IMR-90 (cell line): ENCODE measurements around the gene HOMER3. TPM values are rescaled to one million over a fixed set of nuclear protein-coding genes. Genes with fewer than 3 reads are reported as not detected.

Experiments used
- ATAC-seq: fragments of 200-7000 bp; cut with Tn5 transposase; 2 replicates; pipeline ENCODE4 v1.9.1; 2020; ENCODE audit warnings: low read depth, mild to moderate bottlenecking, moderate library complexity
- BruUV-seq: library from RNA; stranded (reverse); fragments of 400-500 nt; replicated peaks from 2 replicates; lab custom pipeline; 2021; lab: Mats Ljungman, UMichigan
- CTCF ChIA-PET: fragments of 300-600 bp; formaldehyde crosslinking; extraction: SDS; loops from one replicate; lab custom pipeline; 2021; ENCODE audit warnings: antibody characterized with exemption; lab: Yijun Ruan, JAX
- POLR2A ChIA-PET: fragments of 300-600 bp; sonication (Branson Sonifier 250); formaldehyde crosslinking; loops from one replicate; lab custom pipeline; 2022; ENCODE audit warnings: antibody characterized with exemption; ENCODE audit not compliant: unreplicated experiment; lab: Charles Lee
- DNase-seq: peaks from one replicate; pipeline ENCODE4 v3.0.0; 2013
- H2AFZ ChIP-seq: replicated peaks from 2 replicates; pipeline ENCODE3; 2013; ENCODE audit warnings: low read length, mild to moderate bottlenecking; ENCODE audit not compliant: poor library complexity
- H2AK5ac ChIP-seq: 2 replicates; pipeline ENCODE4 v1.6.1; 2013; ENCODE audit warnings: low read depth, low read length, inconsistent platforms
- H2AK9ac ChIP-seq: replicated peaks from 2 replicates; pipeline ENCODE3; 2013; ENCODE audit warnings: mild to moderate bottlenecking, low read depth, low read length, moderate library complexity; ENCODE audit not compliant: poor library complexity
- H2BK120ac ChIP-seq: 2 replicates; pipeline ENCODE4 v1.6.1; 2013; ENCODE audit warnings: low read depth, low read length, inconsistent platforms
- H2BK15ac ChIP-seq: 3 replicates; pipeline ENCODE4 v1.6.1; 2013; ENCODE audit warnings: low read depth, low read length, inconsistent platforms
- H2BK20ac ChIP-seq: 2 replicates; pipeline ENCODE4 v1.6.1; 2013; ENCODE audit warnings: low read depth, mild to moderate bottlenecking, inconsistent platforms, low read length, moderate library complexity
- H2BK5ac ChIP-seq: 2 replicates; pipeline ENCODE4 v1.6.1; 2013; ENCODE audit warnings: mild to moderate bottlenecking, low read depth, low read length, inconsistent platforms; ENCODE audit not compliant: poor library complexity, severe bottlenecking
- H3K14ac ChIP-seq: replicated peaks from 2 replicates; pipeline ENCODE4 v1.6.1; 2013; ENCODE audit warnings: low read depth, low read length, inconsistent platforms
- H3K18ac ChIP-seq: 2 replicates; pipeline ENCODE4 v1.6.1; 2013; ENCODE audit warnings: low read depth, low read length, control low read depth
- H3K23ac ChIP-seq: 2 replicates; pipeline ENCODE4 v1.6.1; 2013; ENCODE audit warnings: low read depth, low read length, inconsistent platforms
- H3K27ac ChIP-seq: 2 replicates; pipeline ENCODE4 v1.5.1; 2013; ENCODE audit warnings: mild to moderate bottlenecking, control low read depth, low read length; ENCODE audit not compliant: insufficient read depth
- H3K27me3 ChIP-seq: 2 replicates; pipeline ENCODE4 v1.6.1; 2013; ENCODE audit warnings: low read length; ENCODE audit not compliant: control insufficient read depth, insufficient read depth
- H3K36me3 ChIP-seq: 2 replicates; pipeline ENCODE4 v1.6.1; 2013; ENCODE audit warnings: low read length, mixed read lengths; ENCODE audit not compliant: control insufficient read depth, insufficient read depth
- H3K4ac ChIP-seq: 2 replicates; pipeline ENCODE4 v1.6.1; 2013; ENCODE audit warnings: low read depth, low read length, inconsistent platforms
- H3K4me1 ChIP-seq: 2 replicates; pipeline ENCODE4 v1.6.1; 2013; ENCODE audit warnings: low read length, mixed read lengths; ENCODE audit not compliant: control insufficient read depth, insufficient read depth
- H3K4me2 ChIP-seq: 2 replicates; pipeline ENCODE4 v1.6.1; 2013; ENCODE audit warnings: low read depth, mild to moderate bottlenecking, control low read depth, low read length, moderate library complexity
- H3K4me3 ChIP-seq: 2 replicates; pipeline ENCODE4 v1.5.1; 2013; ENCODE audit warnings: low read depth, mild to moderate bottlenecking, control low read depth, low read length, moderate library complexity; ENCODE audit not compliant: insufficient read depth
- H3K56ac ChIP-seq: 2 replicates; pipeline ENCODE4 v1.6.1; 2013; ENCODE audit warnings: low read length, inconsistent platforms; ENCODE audit not compliant: insufficient read depth; ENCODE audit errors: extremely low read depth
- H3K79me1 ChIP-seq, 2 experiments: 2 replicates each; pipeline ENCODE4 v1.6.1; 2013; ENCODE audit warnings: low read length in 2 of 2, inconsistent platforms in 1 of 2, low read depth in 1 of 2
- H3K9ac ChIP-seq: 2 replicates; pipeline ENCODE4 v1.6.1; 2013; ENCODE audit warnings: low read depth, low read length, control low read depth
- H3K9me1 ChIP-seq: 2 replicates; pipeline ENCODE4 v1.6.1; 2013; ENCODE audit warnings: low read length, inconsistent platforms; ENCODE audit not compliant: insufficient read depth
- H3K9me3 ChIP-seq: 2 replicates; pipeline ENCODE4 v1.6.1; 2013; ENCODE audit warnings: low read length; ENCODE audit not compliant: control insufficient read depth, insufficient read depth
- H4K20me1 ChIP-seq: 2 replicates; pipeline ENCODE4 v1.6.1; 2013; ENCODE audit warnings: low read length, inconsistent platforms; ENCODE audit not compliant: insufficient read depth
- H4K5ac ChIP-seq: 2 replicates; pipeline ENCODE4 v1.6.1; 2013; ENCODE audit warnings: mild to moderate bottlenecking, low read depth, low read length, control low read depth
- H4K8ac ChIP-seq, 2 experiments: 2 replicates each; pipeline ENCODE4 v1.6.1; 2013; ENCODE audit warnings: low read depth in 2 of 2, low read length in 2 of 2, control low read depth in 1 of 2, inconsistent platforms in 1 of 2
- H4K91ac ChIP-seq: 2 replicates; pipeline ENCODE4 v1.6.1; 2013; ENCODE audit warnings: low read depth, low read length, inconsistent platforms; ENCODE audit not compliant: insufficient read depth
- BHLHE40 ChIP-seq: fragments of 150-350 bp; IDR thresholded peaks from 2 replicates; pipeline ENCODE4 v1.6.1; 2016; ENCODE audit warnings: mild to moderate bottlenecking, low read depth, low read length
- CEBPB ChIP-seq: IDR thresholded peaks from 2 replicates; pipeline ENCODE4 v1.6.1; 2012; ENCODE audit warnings: low read depth, low read length, improper control_type of control experiment
- CHD1 ChIP-seq: IDR thresholded peaks from 2 replicates; pipeline ENCODE4 v1.6.1; 2012; ENCODE audit warnings: low read depth, low read length, improper control_type of control experiment
- CTCF ChIP-seq: conservative IDR thresholded peaks from 2 replicates; pipeline ENCODE4 v1.5.1; 2012; ENCODE audit warnings: mild to moderate bottlenecking, low read depth, low read length, improper control_type of control experiment
- ELK1 ChIP-seq: fragments of 150-350 bp; IDR thresholded peaks from 2 replicates; pipeline ENCODE4 v1.6.1; 2016; ENCODE audit warnings: low read depth, mild to moderate bottlenecking, low read length, moderate library complexity, borderline replicate concordance
- FOS ChIP-seq: fragments of 150-350 bp; IDR thresholded peaks from 2 replicates; pipeline ENCODE4 v1.6.1; 2016; ENCODE audit warnings: low read depth, low read length
- MAFK ChIP-seq: IDR thresholded peaks from 2 replicates; pipeline ENCODE4 v1.6.1; 2012; ENCODE audit warnings: low read depth, low read length, improper control_type of control experiment
- MXI1 ChIP-seq: IDR thresholded peaks from 2 replicates; pipeline ENCODE4 v1.6.1; 2012; ENCODE audit warnings: low read depth, mild to moderate bottlenecking, low read length, moderate library complexity, borderline replicate concordance
- NFE2L2 ChIP-seq: fragments of 150-350 bp; IDR thresholded peaks from 2 replicates; pipeline ENCODE4 v1.6.1; 2016; ENCODE audit warnings: low read depth, mild to moderate bottlenecking, low read length
- POLR2A ChIP-seq: IDR thresholded peaks from 2 replicates; pipeline ENCODE4 v1.6.1; 2012; ENCODE audit warnings: mild to moderate bottlenecking, low read depth, low read length
- RAD21 ChIP-seq: IDR thresholded peaks from 2 replicates; pipeline ENCODE4 v1.6.1; 2012; ENCODE audit warnings: low read length, improper control_type of control experiment
- RCOR1 ChIP-seq: IDR thresholded peaks from 2 replicates; pipeline ENCODE4 v1.6.1; 2012; ENCODE audit warnings: mild to moderate bottlenecking, low read length, improper control_type of control experiment; ENCODE audit not compliant: insufficient replicate concordance
- RFX5 ChIP-seq: IDR thresholded peaks from 2 replicates; pipeline ENCODE4 v1.8.0; 2012; ENCODE audit warnings: low read depth, mild to moderate bottlenecking, low read length, moderate library complexity
- WGBS, 2 experiments: methylation state at CpG; one replicate each; pipeline versions ENCODE4 v1.1.5 to v1.1.7; 2013; ENCODE audit warnings: missing lambda C conversion rate in 2 of 2; ENCODE audit not compliant: insufficient read length in 1 of 2; ENCODE audit errors: extremely low coverage in 2 of 2; 5-methylcytosine and 5-hydroxymethylcytosine counted together
- dilution Hi-C: fragments of 300-500 bp; cut with HindIII; formaldehyde crosslinking; loops from one replicate; pipeline ENCODE4 v1.14.3; 2018; ENCODE audit warnings: low sequenced_read_pairs; ENCODE audit not compliant: unreplicated experiment
- in situ Hi-C: fragments of 300-500 bp; cut with MboI; formaldehyde crosslinking; loops from 3 replicates; pipeline ENCODE4 v1.14.3; 2019; ENCODE audit warnings: low sequenced_read_pairs, inconsistent platforms, mixed read lengths
- intact Hi-C: fragments of 100-400 bp; cut with micrococcal nuclease; formaldehyde crosslinking; loops from 2 replicates; pipeline ENCODE4 v1.10.0; 2022
- polyA plus RNA-seq, 3 experiments: library from polyadenylated mRNA; depleted of rRNA; stranded (reverse); fragments of >200 nt; gene quantifications; 2 replicates each; pipeline ENCODE4 v1.2.3, GENCODE V29; 2012; ENCODE audit warnings: low replicate concordance in 1 of 3
- total RNA-seq: library from RNA; depleted of rRNA; stranded (reverse); fragments of >200 nt; gene quantifications from 2 replicates; pipeline ENCODE4 v1.2.3, GENCODE V29; 2012

HOMER3 gene
- total and polyA plus RNA-seq, 2 of the 4 experiments (the other 2 are of a cell fraction) = 53.4 to 77.0 TPM

- Histone ChIP-seq H2BK15ac (no peak overlapping the region), H3K4ac (peak overlapping the region; percentile 75), H3K79me1 (peaks cover 29 to 52% of the 10 kb centered on the region in 2 experiments), H2BK5ac (peak overlapping the region; percentile 55), H4K5ac (peak overlapping the region; percentile 65; the same call in 1 of the 2 replicates), H3K9me3 (no peaks in the 10 kb centered on the region), H4K20me1 (peaks cover 30% of the 10 kb centered on the region), H3K23ac (peak overlapping the region; percentile 51), H2BK20ac (no peak overlapping the region), H3K18ac (no peak overlapping the region), H3K56ac (peak overlapping the region; percentile 44; the same call in 1 of the 2 replicates), H4K91ac (peak overlapping the region; percentile 73), H2AK5ac (peak overlapping the region; percentile 78), H3K9me1 (peaks cover 7% of the 10 kb centered on the region), H3K4me3 (peak overlapping the region; percentile 72), H4K8ac (peak overlapping the region; percentile 73 to 94), H3K36me3 (peaks cover 35% of the 10 kb centered on the region), H3K27me3 (no peaks in the 10 kb centered on the region), H3K4me1 (peaks cover 5% of the 10 kb centered on the region), H2BK120ac (no peak overlapping the region), H3K27ac (peak overlapping the region; percentile 58), H3K4me2 (peak overlapping the region; percentile 78), H3K9ac (peak overlapping the region; percentile 78), H2AFZ (peak overlapping the region; percentile 97), H3K14ac (peak overlapping the region; percentile 57), H2AK9ac (peak overlapping the region; percentile 96)
- CTCF ChIA-PET = interaction anchor here (0.6 kb wide), 2 partner anchors 204 to 463 kb away, joined by 3 to 4 read pairs; no protein-coding TSS in a partner anchor
- TF ChIP-seq RFX5 (no peak), NFE2L2 (no peak), MAFK (no peak), ELK1 (no peak), CHD1 (no peak), POLR2A (no peak), FOS (no peak), CTCF (no peak), RCOR1 (no peak), CEBPB (no peak), BHLHE40 (no peak), MXI1 (no peak), RAD21 (no peak)
- peak; percentile 2 for ATAC-seq
- WGBS, 2 experiments = 0% methylated on average over 3 of the region's 15 CpGs; no CpG with 5 or more reads in 1 of the 2 experiments
- no peak for DNase-seq
- intact Hi-C loops (loop anchor here (2.0 to 5.0 kb wide), 2 partner anchors 67 to 333 kb away; partner anchors contain the start of gene REX1BD), dilution Hi-C loops (no loop called here), in situ Hi-C loops (no loop called here)
- POLR2A ChIA-PET = interaction anchor here (1.0 kb wide), 1 partner anchor 21 kb away, joined by 3 read pairs; no protein-coding TSS in a partner anchor
- no TSS peak for BruUV-seq
Observed at GRCh38 chr19:18919900-18920214, 21.2 kb downstream of the HOMER3 start.
